Brain microvascular endothelial cell (primary cell): ENCODE data around the gene VAMP4.

Experiments used
- DNase-seq: peaks from one replicate; pipeline ENCODE4 v3.0.0-alpha.2; 2020
- H3K27ac ChIP-seq: fragments of 250-450 bp; sonication (Bioruptor Pico); 2 replicates; pipeline ENCODE4 v1.5.1; 2020; ENCODE audit warnings: mild to moderate bottlenecking, moderate library complexity
- H3K27me3 ChIP-seq: fragments of 250-450 bp; sonication (Bioruptor Pico); replicated peaks from 2 replicates; pipeline ENCODE4 v1.5.1; 2020; ENCODE audit warnings: mild to moderate bottlenecking
- H3K36me3 ChIP-seq: fragments of 250-450 bp; sonication (Bioruptor Pico); replicated peaks from 2 replicates; pipeline ENCODE4 v1.5.1; 2020; ENCODE audit warnings: mild to moderate bottlenecking
- H3K4me3 ChIP-seq: 2 replicates; pipeline ENCODE4 v1.5.1; 2011; ENCODE audit warnings: low read depth, mild to moderate bottlenecking, control low read depth, low read length, moderate library complexity
- in situ Hi-C: cut with HindIII; loops from 2 replicates; pipeline ENCODE4 v1.10.0; 2017; ENCODE audit warnings: low sequenced_read_pairs, low pct_ligation_motif_present
- TF ChIP-seq, protein P1 (sequence below): IDR thresholded peaks from 2 replicates; pipeline ENCODE4 v1.5.1; 2011; ENCODE audit warnings: low read depth, mild to moderate bottlenecking, moderate library complexity, low read length, control low read depth, inconsistent platforms; ENCODE audit errors: missing control alignments

VAMP4 gene

DNA sequence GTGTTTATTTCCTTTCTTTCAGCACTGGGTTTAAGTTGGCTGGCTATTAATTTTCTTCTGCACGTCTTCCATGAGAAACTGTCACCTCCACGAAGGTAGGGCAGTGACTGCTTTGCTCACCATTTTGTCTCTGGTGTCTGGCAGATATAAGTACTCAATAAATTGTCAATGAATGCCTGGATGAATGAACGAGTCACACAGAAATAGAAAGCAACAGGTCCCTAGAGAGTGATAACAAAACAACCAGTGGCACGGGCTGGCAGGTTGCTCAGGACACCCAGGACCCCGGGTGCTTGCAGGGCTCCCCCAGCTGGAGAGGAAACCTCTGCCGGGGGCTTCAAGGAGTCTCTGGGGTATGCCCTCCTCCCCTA, 86.1 kb downstream of the VAMP4 start:
- no peaks in the 10 kb centered on the region for H3K27me3 ChIP-seq
- no peak overlapping the region for H3K4me3 ChIP-seq
- no peak for DNase-seq
- in situ Hi-C loops, result no loop called here
- H3K27ac ChIP-seq, result no peak overlapping the region
- H3K36me3 ChIP-seq, result no peaks in the 10 kb centered on the region
- TF ChIP-seq, protein P1, sequence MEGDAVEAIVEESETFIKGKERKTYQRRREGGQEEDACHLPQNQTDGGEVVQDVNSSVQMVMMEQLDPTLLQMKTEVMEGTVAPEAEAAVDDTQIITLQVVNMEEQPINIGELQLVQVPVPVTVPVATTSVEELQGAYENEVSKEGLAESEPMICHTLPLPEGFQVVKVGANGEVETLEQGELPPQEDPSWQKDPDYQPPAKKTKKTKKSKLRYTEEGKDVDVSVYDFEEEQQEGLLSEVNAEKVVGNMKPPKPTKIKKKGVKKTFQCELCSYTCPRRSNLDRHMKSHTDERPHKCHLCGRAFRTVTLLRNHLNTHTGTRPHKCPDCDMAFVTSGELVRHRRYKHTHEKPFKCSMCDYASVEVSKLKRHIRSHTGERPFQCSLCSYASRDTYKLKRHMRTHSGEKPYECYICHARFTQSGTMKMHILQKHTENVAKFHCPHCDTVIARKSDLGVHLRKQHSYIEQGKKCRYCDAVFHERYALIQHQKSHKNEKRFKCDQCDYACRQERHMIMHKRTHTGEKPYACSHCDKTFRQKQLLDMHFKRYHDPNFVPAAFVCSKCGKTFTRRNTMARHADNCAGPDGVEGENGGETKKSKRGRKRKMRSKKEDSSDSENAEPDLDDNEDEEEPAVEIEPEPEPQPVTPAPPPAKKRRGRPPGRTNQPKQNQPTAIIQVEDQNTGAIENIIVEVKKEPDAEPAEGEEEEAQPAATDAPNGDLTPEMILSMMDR, result no peak

DNA sequence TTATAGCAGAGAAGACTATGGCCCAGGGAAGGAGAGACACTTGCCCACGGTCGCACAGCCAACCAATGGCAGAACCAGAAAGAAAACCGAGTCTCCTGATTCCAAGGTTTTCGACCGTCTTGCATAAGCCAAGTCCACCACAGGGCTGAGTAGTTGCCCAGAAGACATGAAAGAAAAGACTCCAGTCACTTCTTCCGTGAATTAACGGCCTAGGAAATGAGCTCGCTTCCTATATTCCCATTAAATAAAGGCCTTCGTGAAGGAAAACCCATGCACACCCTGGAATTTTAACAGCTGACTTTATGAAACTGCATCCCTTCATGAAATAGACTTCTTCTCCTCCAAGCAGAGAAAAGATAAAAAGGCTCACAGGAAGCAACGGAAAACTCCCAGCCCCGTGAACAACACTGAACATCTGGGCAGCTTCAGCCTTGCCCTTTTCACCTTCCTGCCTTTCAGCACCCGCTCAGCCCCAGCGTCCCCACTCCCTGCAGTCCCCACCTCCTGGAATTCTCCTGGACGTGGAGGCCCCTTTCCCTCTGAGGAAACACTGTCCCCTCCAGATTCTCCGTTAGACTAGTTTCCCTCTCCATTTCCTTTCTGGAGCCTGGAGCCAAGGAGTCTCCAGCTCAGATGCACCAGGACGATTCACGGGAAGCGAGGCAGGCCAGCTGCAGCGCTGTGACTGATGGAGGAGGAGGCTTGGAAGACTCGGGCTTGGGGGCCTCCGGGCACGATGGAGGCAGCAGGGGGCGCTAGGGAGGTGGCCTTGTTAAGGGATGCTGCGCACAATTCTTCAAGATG, 86.7 kb downstream of the VAMP4 start:
- H3K4me3 ChIP-seq, result peak overlapping the region; percentile 9
- DNase-seq, result peak; percentile 64
- TF ChIP-seq, protein P1, result peak; percentile 91
- no peaks in the 10 kb centered on the region for H3K36me3 ChIP-seq
- H3K27me3 ChIP-seq, result no peaks in the 10 kb centered on the region
- H3K27ac ChIP-seq, result peak overlapping the region; percentile 9
- in situ Hi-C loops, result no loop called here

DNA sequence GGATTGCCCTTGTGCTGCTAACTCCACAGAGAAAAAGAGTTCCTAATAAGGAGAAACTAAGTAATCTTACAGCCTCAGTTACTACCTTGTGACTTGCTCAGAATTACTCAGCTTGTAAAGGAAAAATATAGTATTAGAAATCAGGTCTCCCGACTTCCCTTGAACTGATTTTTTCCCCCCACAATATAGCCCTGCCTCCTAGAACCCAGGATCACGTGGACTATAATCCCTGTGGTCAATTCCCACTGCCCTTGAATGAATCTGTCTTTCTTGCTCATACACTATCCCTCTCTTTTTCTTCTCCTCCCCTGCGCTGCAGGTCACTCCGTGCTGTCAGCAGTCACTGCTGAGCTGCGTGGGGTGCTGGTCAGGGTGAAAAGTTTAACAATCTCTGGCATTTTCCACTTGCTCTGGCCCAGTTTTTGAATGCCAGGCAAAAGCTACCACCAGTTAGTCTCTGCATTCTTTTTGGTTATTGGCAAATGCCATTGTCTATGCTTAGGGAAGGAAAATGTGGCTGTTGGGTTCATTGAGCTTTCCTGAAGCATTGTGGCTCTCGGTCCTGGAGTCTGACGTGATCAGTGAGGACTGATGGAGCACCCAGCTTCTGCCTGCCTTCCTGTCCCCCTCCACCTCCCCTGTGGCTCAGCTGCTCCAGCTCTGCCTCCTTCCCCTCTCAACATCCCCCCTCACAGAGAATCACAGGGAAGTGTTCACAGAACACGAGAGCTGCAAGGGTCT, 87.5 kb downstream of the VAMP4 start:
- Histone ChIP-seq H3K27ac (peak overlapping the region; percentile 9), H3K36me3 (no peaks in the 10 kb centered on the region)
- in situ Hi-C loops, result no loop called here

DNA sequence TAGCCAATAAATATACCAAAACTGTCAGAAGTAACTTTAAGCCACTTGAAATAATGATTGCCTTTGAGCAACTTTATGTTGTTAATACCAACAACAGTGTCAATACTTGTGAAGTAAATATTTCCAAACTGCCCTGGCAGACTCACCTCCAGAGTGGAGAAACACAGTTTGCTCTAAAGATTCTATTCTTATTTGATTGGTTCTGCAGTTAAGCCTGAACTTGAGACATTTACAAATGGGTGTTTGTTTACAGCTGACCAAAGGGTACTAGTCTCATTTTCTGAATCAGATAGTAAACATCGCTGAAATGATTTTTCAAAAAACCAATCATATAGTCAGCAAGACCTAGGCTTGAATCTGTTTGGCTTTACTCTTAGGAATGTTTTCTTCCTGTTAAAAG, 88.1 kb downstream of the VAMP4 start:
- in situ Hi-C loops, result no loop called here
- no peaks in the 10 kb centered on the region for H3K36me3 ChIP-seq
- no peak overlapping the region for H3K27ac ChIP-seq
- TF ChIP-seq, protein P1, result no peak
- DNase-seq, result no peak
- H3K4me3 ChIP-seq, result no peak overlapping the region
- H3K27me3 ChIP-seq, result no peaks in the 10 kb centered on the region

More for the DNA sequence above, 87.5 kb downstream of the VAMP4 start:
- H3K4me3 ChIP-seq, result no peak overlapping the region
- H3K27me3 ChIP-seq, result no peaks in the 10 kb centered on the region
- TF ChIP-seq, protein P1, result no peak
- DNase-seq, result peak; percentile 15

DNA sequence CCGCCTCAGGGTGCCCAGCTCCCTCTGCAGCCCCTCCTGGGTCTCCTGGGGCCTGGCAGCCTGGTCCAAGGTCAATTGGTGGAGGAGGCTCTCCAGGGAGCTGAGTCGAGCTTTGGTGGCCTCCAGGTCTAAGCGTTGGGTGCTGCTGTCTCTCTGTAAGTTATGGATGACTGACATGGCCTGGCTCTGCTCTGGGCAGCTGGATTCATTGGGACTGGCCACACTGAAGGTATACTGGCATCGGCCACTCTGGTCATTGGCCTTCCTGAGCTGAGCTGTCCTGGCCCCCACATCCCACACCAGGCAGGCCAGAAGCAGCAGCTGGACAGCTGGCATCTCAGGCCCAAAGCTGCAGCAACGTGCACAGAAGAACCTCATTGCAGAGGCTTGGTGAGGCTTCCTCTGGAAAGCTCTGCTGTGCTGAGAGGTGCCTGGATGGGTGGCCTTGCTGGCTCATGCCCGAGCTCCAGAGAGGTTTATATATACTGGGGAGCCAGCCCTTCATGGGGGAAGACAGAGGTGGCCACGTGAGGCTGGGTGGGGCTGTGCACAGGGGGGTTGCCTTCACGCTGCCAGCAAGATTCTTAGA, 89.5 kb downstream of the VAMP4 start, which contains the start of gene MYOC:
Gene MYOC, minus strand, starts transcription at position 455 of the 589 bp plus-strand sequence. Its CDS starts 77 bp downstream, at position 378.
- Histone ChIP-seq H3K27ac (no peak within 1 kb of the TSS), H3K36me3 (no peaks in the 10 kb centered on the region), H3K27me3 (no peaks in the 10 kb centered on the region), H3K4me3 (no peak within 1 kb of the TSS)
- TF ChIP-seq, protein P1, result no peak
- DNase-seq, result no peak
- in situ Hi-C loops, result no loop called here
